Tibial nerve (tissue), 4 donors: ENCODE results near the gene ACHE.

Experiments used
- EP300 ChIP-seq, 2 donors: sonication (generic); formaldehyde crosslinking; IDR thresholded peaks; one replicate each; pipeline ENCODE4 v1.6.1; 2017; ENCODE audit warnings: antibody characterized with exemption in 2 of 2, mild to moderate bottlenecking in 1 of 2
- POLR2A ChIP-seq, 2 donors: fragments of 450-650 bp; IDR thresholded peaks; one replicate each; pipeline ENCODE4 v1.6.1; 2017; ENCODE audit warnings: antibody characterized with exemption in 2 of 2, mild to moderate bottlenecking in 2 of 2, moderate library complexity in 2 of 2
- TF ChIP-seq, protein P1 (sequence below), 5 experiments: fragments of 200-600 bp in 3 of 5; fragments of 450-650 bp in 2 of 5; sonication (generic) in 3 of 5; IDR thresholded peaks; one replicate each; pipeline ENCODE4 v1.5.1; 2016 to 2019; ENCODE audit warnings: antibody characterized with exemption in 5 of 5, mild to moderate bottlenecking in 3 of 5, moderate library complexity in 2 of 5

DNA sequence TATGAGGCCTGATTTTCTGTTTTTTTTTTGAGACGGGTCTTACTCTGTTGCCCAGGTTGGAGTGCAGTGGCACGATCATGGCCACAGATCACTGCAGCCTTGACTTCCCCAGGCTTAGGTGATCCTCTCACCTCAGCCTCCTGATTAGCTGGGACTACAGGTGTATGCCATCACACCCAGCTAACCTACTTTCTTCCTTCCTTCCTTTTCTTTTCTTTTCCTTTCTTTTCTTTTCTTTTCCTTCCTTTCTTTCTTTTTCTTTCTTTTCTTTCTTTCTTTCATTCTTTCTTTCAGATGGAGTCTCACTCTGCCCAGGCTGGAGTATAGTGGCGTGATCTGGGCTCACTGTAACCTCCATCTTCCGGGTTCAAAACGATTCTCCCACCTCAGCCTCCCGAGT, 17.0 kb downstream of the ACHE start:
- TF ChIP-seq, protein P1, sequence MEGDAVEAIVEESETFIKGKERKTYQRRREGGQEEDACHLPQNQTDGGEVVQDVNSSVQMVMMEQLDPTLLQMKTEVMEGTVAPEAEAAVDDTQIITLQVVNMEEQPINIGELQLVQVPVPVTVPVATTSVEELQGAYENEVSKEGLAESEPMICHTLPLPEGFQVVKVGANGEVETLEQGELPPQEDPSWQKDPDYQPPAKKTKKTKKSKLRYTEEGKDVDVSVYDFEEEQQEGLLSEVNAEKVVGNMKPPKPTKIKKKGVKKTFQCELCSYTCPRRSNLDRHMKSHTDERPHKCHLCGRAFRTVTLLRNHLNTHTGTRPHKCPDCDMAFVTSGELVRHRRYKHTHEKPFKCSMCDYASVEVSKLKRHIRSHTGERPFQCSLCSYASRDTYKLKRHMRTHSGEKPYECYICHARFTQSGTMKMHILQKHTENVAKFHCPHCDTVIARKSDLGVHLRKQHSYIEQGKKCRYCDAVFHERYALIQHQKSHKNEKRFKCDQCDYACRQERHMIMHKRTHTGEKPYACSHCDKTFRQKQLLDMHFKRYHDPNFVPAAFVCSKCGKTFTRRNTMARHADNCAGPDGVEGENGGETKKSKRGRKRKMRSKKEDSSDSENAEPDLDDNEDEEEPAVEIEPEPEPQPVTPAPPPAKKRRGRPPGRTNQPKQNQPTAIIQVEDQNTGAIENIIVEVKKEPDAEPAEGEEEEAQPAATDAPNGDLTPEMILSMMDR (IDR thresholded peaks at IDR 0.05): no peak
- no peak for TF ChIP-seq POLR2A (IDR thresholded peaks at IDR 0.05)
- no peak for TF ChIP-seq EP300 (IDR thresholded peaks at IDR 0.05)
